H9 (cell line): ENCODE data around the gene RIOK3. TPM values are rescaled to one million over a fixed set of nuclear protein-coding genes. Genes with fewer than 3 reads are reported as not detected.

ENCODE experiments used
- DNase-seq: peaks from one replicate; pipeline ENCODE4 v3.0.0-alpha.2; 2017
- H2AFZ ChIP-seq: one replicate; pipeline ENCODE4 v1.6.1; 2013; ENCODE audit warnings: mild to moderate bottlenecking, low read length, control low read depth, moderate library complexity
- H2AK5ac ChIP-seq: 2 replicates; pipeline ENCODE4 v1.6.1; 2013; ENCODE audit warnings: low read length, control low read depth, mixed read lengths; ENCODE audit not compliant: insufficient read length
- H2BK120ac ChIP-seq: one replicate; pipeline ENCODE4 v1.6.1; 2013; ENCODE audit warnings: low read depth, mild to moderate bottlenecking, low read length, control low read depth, inconsistent platforms; ENCODE audit not compliant: poor library complexity, severe bottlenecking
- H2BK12ac ChIP-seq: 2 replicates; pipeline ENCODE4 v1.6.1; 2013; ENCODE audit warnings: low read length, control low read depth, mixed read lengths, low read depth; ENCODE audit not compliant: insufficient read length
- H2BK15ac ChIP-seq: 2 replicates; pipeline ENCODE4 v1.6.1; 2013; ENCODE audit warnings: low read depth, low read length, control low read depth
- H2BK20ac ChIP-seq: one replicate; pipeline ENCODE4 v1.6.1; 2013; ENCODE audit warnings: low read depth, mild to moderate bottlenecking, low read length, control low read depth, inconsistent platforms; ENCODE audit not compliant: poor library complexity, severe bottlenecking
- H2BK5ac ChIP-seq: 2 replicates; pipeline ENCODE4 v1.6.1; 2013; ENCODE audit warnings: low read length, control low read depth, mixed read lengths; ENCODE audit not compliant: insufficient read length
- H3K14ac ChIP-seq: 2 replicates; pipeline ENCODE4 v1.6.1; 2013; ENCODE audit warnings: low read length, control low read depth; ENCODE audit not compliant: insufficient read depth
- H3K18ac ChIP-seq: 2 replicates; pipeline ENCODE4 v1.6.1; 2013; ENCODE audit warnings: low read depth, mild to moderate bottlenecking, mixed read lengths, low read length, control low read depth; ENCODE audit not compliant: insufficient read length
- H3K23ac ChIP-seq: 2 replicates; pipeline ENCODE4 v1.6.1; 2013; ENCODE audit warnings: low read length, control low read depth, mixed read lengths, low read depth; ENCODE audit not compliant: insufficient read length
- H3K23me2 ChIP-seq: 2 replicates; pipeline ENCODE4 v1.6.1; 2013; ENCODE audit warnings: low read depth, mild to moderate bottlenecking, mixed read lengths, low read length, control low read depth; ENCODE audit not compliant: insufficient read length, poor library complexity, severe bottlenecking
- H3K27ac ChIP-seq: 2 replicates; pipeline ENCODE4 v1.5.1; 2013; ENCODE audit warnings: low read length, control low read depth, mixed read lengths, low read depth; ENCODE audit not compliant: insufficient read length
- H3K27me3 ChIP-seq: 2 replicates; pipeline ENCODE4 v1.6.1; 2013; ENCODE audit warnings: low read length, control low read depth, inconsistent platforms; ENCODE audit not compliant: insufficient read depth
- H3K4ac ChIP-seq: 2 replicates; pipeline ENCODE4 v1.6.1; 2013; ENCODE audit warnings: low read depth, mild to moderate bottlenecking, control low read depth, inconsistent platforms, low read length, moderate library complexity
- H3K4me1 ChIP-seq: 2 replicates; pipeline ENCODE4 v1.6.1; 2013; ENCODE audit warnings: low read length, control low read depth, inconsistent platforms; ENCODE audit not compliant: insufficient read depth
- H3K4me2 ChIP-seq: 2 replicates; pipeline ENCODE4 v1.6.1; 2013; ENCODE audit warnings: low read length, control low read depth, mixed read lengths; ENCODE audit not compliant: insufficient read length, insufficient read depth
- H3K56ac ChIP-seq: 2 replicates; pipeline ENCODE4 v1.6.1; 2013; ENCODE audit warnings: low read depth, mild to moderate bottlenecking, mixed read lengths, low read length, control low read depth; ENCODE audit not compliant: insufficient read length
- H3K79me1 ChIP-seq: 2 replicates; pipeline ENCODE4 v1.6.1; 2013; ENCODE audit warnings: low read depth, mild to moderate bottlenecking, moderate library complexity, low read length, control low read depth, inconsistent platforms; ENCODE audit not compliant: insufficient read depth, poor library complexity, severe bottlenecking
- H3K79me2 ChIP-seq: 2 replicates; pipeline ENCODE4 v1.6.1; 2013; ENCODE audit warnings: low read length, control low read depth, inconsistent platforms; ENCODE audit not compliant: insufficient read depth
- H3K9ac ChIP-seq: 2 replicates; pipeline ENCODE4 v1.6.1; 2013; ENCODE audit warnings: low read length, control low read depth, mixed read lengths; ENCODE audit not compliant: insufficient read length; ENCODE audit errors: extremely low read depth
- H3K9me3 ChIP-seq: one replicate; pipeline ENCODE4 v1.6.1; 2013; ENCODE audit warnings: low read depth, low read length, inconsistent platforms; ENCODE audit not compliant: control insufficient read depth
- H3T11ph ChIP-seq: one replicate; pipeline ENCODE4 v1.6.1; 2013; ENCODE audit warnings: mild to moderate bottlenecking, low read length, control low read depth, inconsistent platforms
- H4K20me1 ChIP-seq: one replicate; pipeline ENCODE4 v1.6.1; 2013; ENCODE audit not compliant: control insufficient read depth, insufficient read length, insufficient read depth
- H4K5ac ChIP-seq: 2 replicates; pipeline ENCODE4 v1.6.1; 2013; ENCODE audit warnings: low read depth, mild to moderate bottlenecking, mixed read lengths, low read length, control low read depth; ENCODE audit not compliant: insufficient read length
- H4K8ac ChIP-seq: replicated peaks from 2 replicates; pipeline ENCODE4 v1.6.1; 2013; ENCODE audit warnings: low read length, control low read depth, mixed read lengths, low read depth; ENCODE audit not compliant: insufficient read length
- H4K91ac ChIP-seq: 2 replicates; pipeline ENCODE4 v1.6.1; 2013; ENCODE audit warnings: low read depth, mild to moderate bottlenecking, moderate library complexity, mixed read lengths, low read length, control low read depth; ENCODE audit not compliant: insufficient read length
- H3K27ac Mint-ChIP-seq, 3 experiments: 2 replicates in 2 of 3; 3 replicates in 1 of 3; pipeline ENCODE4 v1.8.0; 2020 to 2021; ENCODE audit warnings: mixed read lengths in 3 of 3, mild to moderate bottlenecking in 1 of 3, moderate library complexity in 1 of 3
- H3K27me3 Mint-ChIP-seq: 2 replicates; pipeline ENCODE4 v1.8.0; 2021; ENCODE audit warnings: low read depth, mild to moderate bottlenecking, moderate library complexity, mixed read lengths
- H3K36me3 Mint-ChIP-seq, 3 experiments: 2 replicates in 2 of 3; 3 replicates in 1 of 3; pipeline ENCODE4 v1.8.0; 2020 to 2021; ENCODE audit warnings: low read depth in 3 of 3, mixed read lengths in 3 of 3; ENCODE audit not compliant: insufficient read depth in 1 of 3
- H3K4me1 Mint-ChIP-seq, 2 experiments: 2 replicates each; pipeline ENCODE4 v1.8.0; 2020; ENCODE audit warnings: mixed read lengths in 2 of 2
- H3K4me3 Mint-ChIP-seq, 2 experiments: 2 replicates in 1 of 2; 3 replicates in 1 of 2; pipeline ENCODE4 v1.8.0; 2020 to 2021; ENCODE audit warnings: mild to moderate bottlenecking in 2 of 2, mixed read lengths in 2 of 2, moderate library complexity in 1 of 2
- H3K9me3 Mint-ChIP-seq, 2 experiments: 2 replicates in 1 of 2; 3 replicates in 1 of 2; pipeline ENCODE4 v1.8.0; 2020; ENCODE audit warnings: mild to moderate bottlenecking in 2 of 2, mixed read lengths in 2 of 2, moderate library complexity in 1 of 2
- WGBS: extraction: QIAGEN DNeasy Blood & Tissue Kit; methylation state at CpG from one replicate; pipeline ENCODE4 v1.1.7; 2013; ENCODE audit warnings: missing lambda C conversion rate, low lambda C conversion rate, mixed read lengths; ENCODE audit not compliant: insufficient read length; ENCODE audit errors: extremely low coverage; 5-methylcytosine and 5-hydroxymethylcytosine counted together
- total RNA-seq: library from RNA; stranded (reverse); gene quantifications from 2 replicates; pipeline ENCODE4 v1.2.1, GENCODE V29; 2021
- TF ChIP-seq, protein P1 (sequence below): fragments of 200-600 bp; sonication (generic); conservative IDR thresholded peaks from 3 replicates; pipeline ENCODE4 v1.8.0; 2021; ENCODE audit warnings: antibody characterized with exemption, mild to moderate bottlenecking

RIOK3 gene
- total RNA-seq, 1 experiment from 2014 or later: 34.6 TPM

DNA sequence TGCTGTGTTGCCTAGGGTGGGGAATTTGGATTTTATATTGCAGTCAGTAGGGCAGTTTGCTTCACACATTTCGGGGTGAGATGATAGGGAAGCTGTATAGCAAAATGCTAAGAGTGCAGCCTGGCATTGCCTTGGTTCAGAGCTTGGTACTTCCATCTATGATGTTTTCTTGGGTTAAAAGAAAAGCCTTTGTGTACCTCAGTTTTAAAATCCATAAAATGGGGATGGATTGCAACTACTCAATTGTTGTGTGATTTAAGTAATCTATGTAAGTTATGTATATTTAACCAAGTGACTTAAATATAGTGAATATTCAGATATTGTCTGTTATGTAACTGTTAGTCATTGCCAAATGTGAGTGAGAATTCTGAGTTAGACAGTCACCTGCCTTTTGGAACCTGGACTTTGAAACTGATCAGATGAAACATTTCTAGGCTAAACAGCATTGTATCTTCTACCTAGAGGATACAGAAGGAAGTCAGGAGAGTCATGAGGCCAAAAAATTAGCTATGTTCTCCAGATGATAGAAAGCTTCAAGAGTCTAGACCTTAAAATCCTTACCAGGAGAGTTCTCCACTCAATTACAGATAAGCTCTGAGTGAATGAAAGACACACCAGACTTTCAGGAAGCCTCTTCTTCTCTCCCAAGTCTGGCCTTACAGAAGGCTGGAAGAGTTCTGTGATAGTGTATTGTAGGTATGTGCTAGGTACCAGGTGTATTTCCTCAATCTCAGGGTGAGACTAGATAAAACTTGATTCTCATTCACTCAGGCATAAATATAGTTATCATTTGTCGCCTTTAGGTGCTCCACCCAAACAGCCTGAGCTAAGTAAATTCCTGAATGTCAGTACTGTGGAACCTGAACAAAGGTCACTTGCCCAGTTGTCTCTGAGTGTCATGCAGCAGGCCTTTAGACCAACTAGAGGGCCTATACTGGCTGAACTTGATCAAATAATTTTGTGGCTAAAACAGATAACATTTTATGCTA is 7.5 kb downstream of the RIOK3 start:
- H4K91ac ChIP-seq: no peak overlapping the region
- no peaks in the 10 kb centered on the region for H3K79me1 ChIP-seq
- no peak overlapping the region for H3K9ac ChIP-seq
- H2BK12ac ChIP-seq: no peak overlapping the region
- peaks cover 6 to 29% (median 24%) of the 10 kb centered on the region in 3 experiments; a peak in 6 of 7 replicates for H3K36me3 Mint-ChIP-seq
- no CpG with 5 or more reads among the region's 2 CpGs for WGBS
- no peaks in the 10 kb centered on the region for H3K27me3 ChIP-seq
- H3K9me3 Mint-ChIP-seq: no peaks in the 10 kb centered on the region
- no peak overlapping the region for H3K27ac Mint-ChIP-seq
- no peak overlapping the region for H2BK120ac ChIP-seq
- no peak overlapping the region for H3K4ac ChIP-seq
- no peak overlapping the region for H3K18ac ChIP-seq
- no peaks in the 10 kb centered on the region for H3K27me3 Mint-ChIP-seq
- H3K27ac ChIP-seq: no peak overlapping the region
- no peak overlapping the region for H2BK20ac ChIP-seq
- no peak overlapping the region for H3K4me2 ChIP-seq
- no peak overlapping the region for H4K5ac ChIP-seq
- H4K20me1 ChIP-seq: no peaks in the 10 kb centered on the region
- H2AK5ac ChIP-seq: no peak overlapping the region
- no peaks in the 10 kb centered on the region for H3K4me1 ChIP-seq
- no peak overlapping the region for H3K23ac ChIP-seq
- H2BK15ac ChIP-seq: no peak overlapping the region
- no peak overlapping the region for H2BK5ac ChIP-seq
- no peaks in the 10 kb centered on the region for H3K9me3 ChIP-seq
- TF ChIP-seq, protein P1, sequence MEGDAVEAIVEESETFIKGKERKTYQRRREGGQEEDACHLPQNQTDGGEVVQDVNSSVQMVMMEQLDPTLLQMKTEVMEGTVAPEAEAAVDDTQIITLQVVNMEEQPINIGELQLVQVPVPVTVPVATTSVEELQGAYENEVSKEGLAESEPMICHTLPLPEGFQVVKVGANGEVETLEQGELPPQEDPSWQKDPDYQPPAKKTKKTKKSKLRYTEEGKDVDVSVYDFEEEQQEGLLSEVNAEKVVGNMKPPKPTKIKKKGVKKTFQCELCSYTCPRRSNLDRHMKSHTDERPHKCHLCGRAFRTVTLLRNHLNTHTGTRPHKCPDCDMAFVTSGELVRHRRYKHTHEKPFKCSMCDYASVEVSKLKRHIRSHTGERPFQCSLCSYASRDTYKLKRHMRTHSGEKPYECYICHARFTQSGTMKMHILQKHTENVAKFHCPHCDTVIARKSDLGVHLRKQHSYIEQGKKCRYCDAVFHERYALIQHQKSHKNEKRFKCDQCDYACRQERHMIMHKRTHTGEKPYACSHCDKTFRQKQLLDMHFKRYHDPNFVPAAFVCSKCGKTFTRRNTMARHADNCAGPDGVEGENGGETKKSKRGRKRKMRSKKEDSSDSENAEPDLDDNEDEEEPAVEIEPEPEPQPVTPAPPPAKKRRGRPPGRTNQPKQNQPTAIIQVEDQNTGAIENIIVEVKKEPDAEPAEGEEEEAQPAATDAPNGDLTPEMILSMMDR: no peak
- H3K56ac ChIP-seq: no peak overlapping the region
- H3K79me2 ChIP-seq: 0 out of 2 replicates have a peak, but pooled peaks cover 1% of the 10 kb centered on the region
- no peak overlapping the region for H2AFZ ChIP-seq
- no peaks in the 10 kb centered on the region for H3K4me1 Mint-ChIP-seq
- H3T11ph ChIP-seq: no peak overlapping the region
- no peak overlapping the region for H4K8ac ChIP-seq
- no peak for DNase-seq
- no peaks in the 10 kb centered on the region for H3K23me2 ChIP-seq
- H3K14ac ChIP-seq: no peak overlapping the region
- no peak overlapping the region for H3K4me3 Mint-ChIP-seq
